PC-9 (cell line): ENCODE measurements around the gene ABR.

Source experiments
- CTCF ChIP-seq: fragments of 200-600 bp; sonication (generic); conservative IDR thresholded peaks from 2 replicates; pipeline ENCODE4 v1.6.1; 2017; ENCODE audit warnings: mixed run types, antibody characterized with exemption, mild to moderate bottlenecking, moderate library complexity
- EZH2 ChIP-seq: fragments of 200-600 bp; sonication (generic); IDR thresholded peaks from 2 replicates; pipeline ENCODE4 v1.8.0; 2017; ENCODE audit warnings: antibody characterized with exemption, low read depth

GRCh38 chr17:980406-981291 is 199.1 kb downstream of the ABR start:
- peak; percentile 88 for TF ChIP-seq CTCF
- no peak for TF ChIP-seq EZH2
